Loucy (cell line): ENCODE data around the gene APOO.

Experiments used
- EZH2phosphoT487 ChIP-seq: fragments of 200-600 bp; IDR thresholded peaks from 2 replicates; pipeline ENCODE4 v1.6.1; 2018; ENCODE audit warnings: antibody characterized with exemption, mild to moderate bottlenecking, moderate library complexity, borderline replicate concordance
- TF ChIP-seq, protein P1 (sequence below): fragments of 200-600 bp; sonication (generic); conservative IDR thresholded peaks from 2 replicates; pipeline ENCODE4 v1.5.1; 2014; ENCODE audit warnings: mild to moderate bottlenecking, antibody characterized with exemption, low read length

GRCh38 chrX:23805389-23805788 lies 102.3 kb downstream of the APOO start:
- TF ChIP-seq, protein P1, sequence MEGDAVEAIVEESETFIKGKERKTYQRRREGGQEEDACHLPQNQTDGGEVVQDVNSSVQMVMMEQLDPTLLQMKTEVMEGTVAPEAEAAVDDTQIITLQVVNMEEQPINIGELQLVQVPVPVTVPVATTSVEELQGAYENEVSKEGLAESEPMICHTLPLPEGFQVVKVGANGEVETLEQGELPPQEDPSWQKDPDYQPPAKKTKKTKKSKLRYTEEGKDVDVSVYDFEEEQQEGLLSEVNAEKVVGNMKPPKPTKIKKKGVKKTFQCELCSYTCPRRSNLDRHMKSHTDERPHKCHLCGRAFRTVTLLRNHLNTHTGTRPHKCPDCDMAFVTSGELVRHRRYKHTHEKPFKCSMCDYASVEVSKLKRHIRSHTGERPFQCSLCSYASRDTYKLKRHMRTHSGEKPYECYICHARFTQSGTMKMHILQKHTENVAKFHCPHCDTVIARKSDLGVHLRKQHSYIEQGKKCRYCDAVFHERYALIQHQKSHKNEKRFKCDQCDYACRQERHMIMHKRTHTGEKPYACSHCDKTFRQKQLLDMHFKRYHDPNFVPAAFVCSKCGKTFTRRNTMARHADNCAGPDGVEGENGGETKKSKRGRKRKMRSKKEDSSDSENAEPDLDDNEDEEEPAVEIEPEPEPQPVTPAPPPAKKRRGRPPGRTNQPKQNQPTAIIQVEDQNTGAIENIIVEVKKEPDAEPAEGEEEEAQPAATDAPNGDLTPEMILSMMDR: no peak
- TF ChIP-seq EZH2phosphoT487: no peak
